WI38 (cell line): ENCODE data around the gene ACP2.

Experiments
- H3K4me3 ChIP-seq: 2 replicates; pipeline ENCODE4 v1.5.1; 2011; ENCODE audit warnings: low read depth, mild to moderate bottlenecking, control low read depth, low read length
- TF ChIP-seq, protein P1 (sequence below): IDR thresholded peaks from 2 replicates; pipeline ENCODE4 v1.5.1; 2012; ENCODE audit warnings: low read depth, mild to moderate bottlenecking, control low read depth, low read length

The ACP2 gene, protein sequence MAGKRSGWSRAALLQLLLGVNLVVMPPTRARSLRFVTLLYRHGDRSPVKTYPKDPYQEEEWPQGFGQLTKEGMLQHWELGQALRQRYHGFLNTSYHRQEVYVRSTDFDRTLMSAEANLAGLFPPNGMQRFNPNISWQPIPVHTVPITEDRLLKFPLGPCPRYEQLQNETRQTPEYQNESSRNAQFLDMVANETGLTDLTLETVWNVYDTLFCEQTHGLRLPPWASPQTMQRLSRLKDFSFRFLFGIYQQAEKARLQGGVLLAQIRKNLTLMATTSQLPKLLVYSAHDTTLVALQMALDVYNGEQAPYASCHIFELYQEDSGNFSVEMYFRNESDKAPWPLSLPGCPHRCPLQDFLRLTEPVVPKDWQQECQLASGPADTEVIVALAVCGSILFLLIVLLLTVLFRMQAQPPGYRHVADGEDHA

DNA sequence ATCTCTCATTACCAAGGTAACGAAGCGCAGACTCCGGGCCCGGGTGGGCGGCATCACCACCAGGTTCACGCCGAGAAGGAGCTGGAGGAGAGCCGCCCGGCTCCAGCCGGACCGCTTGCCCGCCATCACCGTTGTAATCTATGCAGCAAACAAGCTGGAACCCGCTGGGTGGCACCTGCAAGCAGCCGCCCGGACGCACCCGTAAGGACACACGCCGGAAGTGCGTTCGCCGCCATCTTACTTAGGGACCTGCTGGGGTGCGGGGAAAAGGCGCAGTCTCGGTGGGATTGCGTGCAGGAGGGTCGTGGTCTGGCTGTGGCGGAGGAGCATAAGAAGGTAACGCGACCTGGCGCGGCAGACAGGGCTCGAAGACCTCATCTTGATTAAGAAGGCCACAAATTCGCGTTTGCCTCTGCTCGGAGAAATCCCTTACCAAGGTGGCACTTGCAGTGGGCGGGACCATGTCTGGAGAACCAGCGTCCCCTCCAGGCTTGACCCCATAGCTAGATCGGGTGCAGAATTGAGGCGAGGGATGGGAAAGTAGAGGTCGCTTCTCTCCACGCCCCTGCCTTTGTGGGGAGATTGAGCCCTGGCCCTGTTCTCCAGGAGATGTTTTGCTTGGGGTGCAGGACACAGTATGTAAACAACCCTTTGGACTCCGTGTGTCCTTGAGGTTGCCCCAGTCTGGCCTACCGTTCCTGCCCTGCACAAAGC, at the start of gene ACP2:
ACP2 (minus strand) TSS at position 151 of the 714 bp plus-strand sequence; CDS start at position 126, 25 bp downstream.
- TF ChIP-seq, protein P1, sequence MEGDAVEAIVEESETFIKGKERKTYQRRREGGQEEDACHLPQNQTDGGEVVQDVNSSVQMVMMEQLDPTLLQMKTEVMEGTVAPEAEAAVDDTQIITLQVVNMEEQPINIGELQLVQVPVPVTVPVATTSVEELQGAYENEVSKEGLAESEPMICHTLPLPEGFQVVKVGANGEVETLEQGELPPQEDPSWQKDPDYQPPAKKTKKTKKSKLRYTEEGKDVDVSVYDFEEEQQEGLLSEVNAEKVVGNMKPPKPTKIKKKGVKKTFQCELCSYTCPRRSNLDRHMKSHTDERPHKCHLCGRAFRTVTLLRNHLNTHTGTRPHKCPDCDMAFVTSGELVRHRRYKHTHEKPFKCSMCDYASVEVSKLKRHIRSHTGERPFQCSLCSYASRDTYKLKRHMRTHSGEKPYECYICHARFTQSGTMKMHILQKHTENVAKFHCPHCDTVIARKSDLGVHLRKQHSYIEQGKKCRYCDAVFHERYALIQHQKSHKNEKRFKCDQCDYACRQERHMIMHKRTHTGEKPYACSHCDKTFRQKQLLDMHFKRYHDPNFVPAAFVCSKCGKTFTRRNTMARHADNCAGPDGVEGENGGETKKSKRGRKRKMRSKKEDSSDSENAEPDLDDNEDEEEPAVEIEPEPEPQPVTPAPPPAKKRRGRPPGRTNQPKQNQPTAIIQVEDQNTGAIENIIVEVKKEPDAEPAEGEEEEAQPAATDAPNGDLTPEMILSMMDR: 0 out of 2 replicates have a peak, but pooled peaks have one; percentile 9
- H3K4me3 ChIP-seq: peak within 1 kb of the TSS; percentile 90

DNA sequence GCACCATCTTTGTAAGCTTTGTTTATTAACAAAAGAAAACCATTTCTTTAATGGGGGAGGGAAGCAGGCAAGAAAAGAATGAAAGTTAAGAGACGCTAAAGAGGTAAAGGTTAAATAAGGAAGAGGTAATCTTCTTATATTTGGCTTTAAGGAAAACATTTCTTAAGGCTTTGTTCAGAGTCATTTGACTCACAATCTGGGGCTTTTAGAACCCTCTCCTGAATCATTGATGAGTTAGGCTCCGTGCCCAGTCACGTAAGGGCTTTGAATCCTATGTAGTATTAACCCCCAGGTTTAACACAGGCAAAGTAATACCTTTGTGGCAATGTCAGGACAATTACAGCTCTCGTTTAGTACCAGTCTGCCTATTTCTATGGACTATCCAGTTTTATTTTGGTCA, 47.4 kb upstream of the ACP2 start:
- no peak overlapping the region for H3K4me3 ChIP-seq
- TF ChIP-seq, protein P1: no peak

DNA sequence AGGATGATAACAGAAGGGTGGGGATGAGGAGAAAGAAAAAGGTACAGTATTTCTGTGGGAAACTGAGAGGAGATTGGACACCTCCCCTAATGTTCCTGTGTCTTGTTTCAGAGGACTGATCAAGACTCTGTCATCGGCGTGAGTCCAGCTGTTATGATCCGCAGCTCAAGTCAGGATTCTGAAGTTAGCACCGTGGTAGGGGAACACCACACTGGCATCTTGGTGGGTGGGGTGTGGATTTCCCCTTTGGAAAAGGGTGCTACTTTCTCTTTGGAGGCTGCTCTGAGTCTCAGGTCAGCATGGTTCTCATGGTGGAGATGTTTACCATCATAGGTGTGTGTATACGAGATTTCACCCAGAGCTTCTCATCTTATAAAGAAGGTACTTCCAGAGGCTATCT, 46.8 kb upstream of the ACP2 start:
- no peak overlapping the region for H3K4me3 ChIP-seq
- TF ChIP-seq, protein P1: no peak

DNA sequence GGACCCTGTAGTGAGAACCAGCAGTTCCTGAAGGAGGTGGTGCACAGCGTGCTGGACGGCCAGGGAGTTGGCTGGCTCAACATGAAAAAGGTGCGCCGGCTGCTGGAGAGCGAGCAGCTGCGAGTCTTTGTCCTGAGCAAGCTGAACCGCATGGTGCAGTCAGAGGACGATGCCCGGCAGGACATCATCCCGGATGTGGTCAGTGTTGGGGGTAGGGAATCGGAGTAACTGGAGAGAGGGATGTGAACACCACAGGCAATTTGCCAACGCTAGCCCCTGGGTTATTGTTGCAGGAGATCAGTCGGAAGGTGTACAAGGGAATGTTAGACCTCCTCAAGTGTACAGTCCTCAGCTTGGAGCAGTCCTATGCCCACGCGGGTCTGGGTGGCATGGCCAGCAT, 41.2 kb upstream of the ACP2 start:
- no peak overlapping the region for H3K4me3 ChIP-seq

DNA sequence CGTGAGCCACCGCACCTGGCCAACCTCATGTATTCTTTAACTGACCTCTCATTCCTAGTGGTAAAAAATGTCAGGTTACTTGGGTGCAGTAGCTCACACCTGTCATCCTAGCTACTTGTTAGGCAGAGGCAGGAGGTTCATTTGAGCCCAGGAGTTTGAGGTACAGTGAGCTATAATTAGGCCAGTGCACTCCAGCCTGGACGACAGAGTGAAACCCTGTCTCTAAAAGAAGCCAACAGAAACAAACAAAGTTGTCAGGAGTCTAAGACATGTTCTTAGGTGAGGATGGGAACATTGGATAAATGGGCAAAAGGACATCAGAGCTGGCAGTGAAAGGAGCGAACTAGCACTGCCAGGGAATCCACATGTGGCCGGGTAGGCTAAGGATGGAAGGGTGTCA, 39.5 kb upstream of the ACP2 start:
- H3K4me3 ChIP-seq: no peak overlapping the region
- TF ChIP-seq, protein P1: no peak

More for the DNA sequence above, 41.2 kb upstream of the ACP2 start:
- TF ChIP-seq, protein P1: no peak

DNA sequence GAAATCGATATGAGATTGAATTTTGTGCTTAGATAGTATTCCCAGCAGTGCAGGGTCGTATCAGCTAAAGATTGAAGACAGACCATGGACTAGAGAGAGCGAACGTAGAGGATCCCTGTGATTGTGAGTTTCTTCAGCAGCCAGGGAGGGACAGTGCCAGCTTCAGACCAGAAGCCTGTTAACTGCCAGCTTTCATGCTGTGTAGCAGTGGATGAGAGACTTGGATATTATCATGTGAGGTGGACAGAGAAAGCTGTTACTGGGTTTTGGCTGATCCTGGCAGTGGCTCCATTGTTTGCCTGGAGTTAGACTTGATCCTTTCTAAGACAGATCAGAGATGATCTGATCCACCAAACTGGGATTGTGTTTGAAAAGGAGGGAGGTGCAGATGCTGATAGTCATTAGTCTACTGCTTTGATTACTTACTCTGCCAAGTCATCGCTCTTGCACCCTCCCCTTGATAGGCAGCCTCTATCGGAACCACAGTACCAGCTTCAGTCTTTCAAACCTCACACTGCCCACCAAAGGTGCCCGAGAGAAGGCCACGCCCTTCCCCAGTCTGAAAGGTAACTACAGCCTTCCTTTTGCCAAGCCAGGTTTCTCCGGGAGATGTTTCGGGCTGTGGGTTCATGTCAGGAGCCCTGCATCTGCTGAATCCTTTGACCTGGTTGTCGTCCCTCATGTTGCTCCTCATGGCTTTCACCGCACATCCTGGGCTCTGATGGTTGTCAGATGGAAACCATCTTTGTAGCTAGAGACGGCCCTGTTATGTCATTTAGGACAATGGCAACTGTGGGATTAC, 37.6 kb upstream of the ACP2 start:
- TF ChIP-seq, protein P1: no peak

More for the DNA sequence above, 37.6 kb upstream of the ACP2 start:
- no peak overlapping the region for H3K4me3 ChIP-seq
